NCI-H82 treated with DMSO at 0.1 percent for 48 hours (cell line): Measurements from ENCODE around the gene XPNPEP1.

Experiments used
- DNase-seq: peaks from one replicate; lab custom pipeline; 2025; ENCODE audit not compliant: unreplicated experiment; lab: John Stamatoyannopoulos, UW

The XPNPEP1 gene

DNA sequence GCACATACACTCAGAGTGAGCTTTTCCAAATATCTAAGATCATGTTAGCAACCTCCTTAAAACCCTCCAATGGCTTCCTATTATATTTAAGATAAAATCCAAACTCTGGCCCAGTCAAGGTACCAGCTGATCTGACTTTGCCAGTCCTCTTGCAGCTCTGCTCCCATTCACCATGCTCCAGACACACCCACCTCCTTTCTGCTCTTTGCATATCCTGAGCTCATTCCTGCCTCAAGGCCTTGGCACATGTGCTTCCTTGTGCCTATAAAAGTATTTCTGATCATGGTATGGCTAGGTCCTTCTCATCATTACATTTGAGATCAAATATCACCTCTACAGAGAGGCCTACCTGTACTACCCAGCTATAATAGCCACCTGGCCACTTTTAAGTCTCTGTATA, 27.5 kb downstream of the XPNPEP1 start:
- DNase-seq = no peak

DNA sequence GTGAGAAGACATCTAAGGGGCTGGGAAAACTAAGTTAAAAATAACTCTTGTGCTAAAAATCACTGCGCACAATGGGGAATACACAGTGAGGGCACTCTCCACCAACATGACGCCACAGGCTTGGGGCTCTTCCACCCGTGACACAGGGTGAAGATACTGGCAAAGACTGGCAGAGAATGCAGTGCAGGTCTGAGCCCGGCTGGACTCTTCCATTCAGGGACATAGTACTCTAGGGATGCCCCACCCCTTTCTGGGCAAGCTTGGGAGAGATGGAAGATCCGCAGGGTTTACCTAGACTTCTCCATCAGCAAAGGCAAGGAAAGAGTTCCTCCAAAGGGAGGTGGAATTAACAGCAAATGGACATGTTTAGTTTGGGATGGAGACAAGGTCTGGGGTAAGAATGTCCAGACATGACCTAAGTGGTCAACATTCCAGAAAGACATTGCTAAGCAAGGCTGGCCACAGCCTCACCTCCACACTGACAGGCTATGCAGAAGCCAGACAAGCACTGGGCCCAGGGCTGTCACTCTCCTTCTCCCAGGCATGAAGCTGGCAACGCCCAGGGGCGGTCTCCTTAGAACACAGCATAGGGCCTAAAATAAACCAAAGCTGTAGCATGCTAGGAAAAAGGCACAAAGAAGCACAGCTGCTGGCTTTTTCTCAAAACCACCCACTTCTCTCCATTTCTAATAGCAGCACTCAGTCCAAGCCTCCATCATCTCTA, 28.1 kb downstream of the XPNPEP1 start:
- no peak for DNase-seq

DNA sequence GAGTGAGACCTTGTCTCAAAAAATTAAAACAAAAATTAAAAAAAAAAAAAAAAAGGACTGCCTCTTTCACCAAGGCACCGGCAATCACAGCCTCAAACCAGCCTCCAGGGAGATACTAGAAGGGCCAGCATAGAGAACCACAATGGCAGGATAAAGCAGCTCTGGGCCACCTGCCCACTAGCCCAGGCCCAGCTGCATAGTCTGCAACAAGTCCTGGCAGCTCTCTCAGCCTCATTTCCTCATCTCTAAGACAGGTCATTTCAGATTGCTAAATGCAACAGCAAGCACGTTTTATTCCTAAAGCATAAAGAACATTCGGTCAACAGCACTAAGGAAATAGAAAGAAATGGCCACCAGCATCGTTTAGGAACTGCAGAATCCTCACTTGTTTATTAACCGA, 28.8 kb downstream of the XPNPEP1 start:
- DNase-seq = no peak

DNA sequence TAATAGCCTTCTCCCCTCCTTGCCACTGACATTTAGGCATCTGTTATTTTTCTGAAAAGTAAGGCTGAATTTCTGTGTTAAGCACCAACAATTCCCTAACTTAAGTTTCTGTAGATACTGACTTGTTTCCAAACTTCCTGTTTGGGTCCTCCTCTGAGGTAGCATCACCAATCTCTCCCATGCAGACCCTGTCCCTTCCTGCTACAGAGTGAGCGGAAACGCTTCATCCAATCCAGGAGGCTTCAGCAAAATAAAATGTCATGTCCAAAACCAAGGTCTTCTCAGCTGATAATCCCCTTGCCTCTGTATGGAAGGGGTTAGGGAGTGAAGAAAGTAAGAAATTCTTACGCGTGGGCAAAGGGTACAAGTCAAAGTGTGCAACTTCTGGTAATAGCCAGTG, 29.9 kb downstream of the XPNPEP1 start:
- no peak for DNase-seq

DNA sequence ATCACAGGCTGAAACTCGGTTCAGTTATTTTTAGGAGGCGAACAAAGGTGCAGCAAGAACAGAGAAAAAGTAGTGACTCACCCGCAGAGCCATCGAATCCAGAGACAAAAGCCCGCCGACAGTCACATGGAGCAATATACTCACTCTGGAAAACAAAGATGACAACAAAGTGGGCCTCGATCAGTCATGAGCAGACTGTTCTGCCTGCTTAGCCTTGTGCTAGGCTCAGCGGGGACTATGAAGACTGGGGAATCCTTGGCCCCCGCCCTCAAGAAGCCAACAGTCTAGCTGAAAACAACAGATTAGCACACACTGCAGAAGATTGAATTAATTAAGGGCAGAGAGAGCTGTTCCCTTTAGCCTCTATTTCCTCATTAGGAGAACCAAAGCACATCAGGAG, 30.4 kb downstream of the XPNPEP1 start:
- DNase-seq = no peak

DNA sequence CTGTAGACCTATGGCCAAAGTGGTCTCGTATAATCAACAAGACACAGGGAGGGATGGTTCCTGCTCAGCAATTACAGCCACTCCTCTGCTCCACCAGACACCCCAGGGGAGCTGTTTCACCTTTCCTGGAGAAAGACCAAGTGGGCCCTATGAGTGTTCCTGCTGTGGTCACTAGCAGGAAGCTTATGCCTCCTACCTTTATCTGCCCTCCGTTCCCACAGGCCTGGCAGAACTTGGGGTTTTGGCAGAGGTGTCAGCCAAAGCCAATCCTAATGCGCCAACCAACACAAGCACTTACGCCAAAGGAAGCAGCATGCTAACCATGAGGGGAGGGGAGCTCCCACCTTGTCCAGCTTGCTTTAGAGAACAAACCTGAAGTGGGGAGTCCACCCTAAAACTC, 31.2 kb downstream of the XPNPEP1 start:
- DNase-seq = no peak

GRCh38 chr10:109891105-109891504, 32.2 kb downstream of the XPNPEP1 start:
- DNase-seq = no peak

DNA sequence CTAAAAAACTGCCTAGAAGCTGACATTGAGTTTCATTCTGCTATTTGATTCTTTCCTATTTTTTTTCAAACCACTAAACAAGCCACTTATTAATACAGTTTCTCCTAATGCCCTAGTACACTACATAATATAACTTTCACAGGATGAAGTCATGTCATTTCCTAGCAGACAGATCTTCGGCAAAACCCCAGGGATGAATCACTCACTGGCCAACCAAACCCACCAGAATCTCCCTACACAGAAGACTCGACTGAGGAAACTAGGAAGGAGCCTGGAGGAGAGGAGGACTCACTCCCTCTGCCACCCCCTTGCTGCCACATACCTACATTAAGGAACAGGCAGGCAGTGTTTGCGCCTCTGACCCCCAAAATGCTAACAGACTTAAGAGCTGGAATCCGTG, 33.4 kb downstream of the XPNPEP1 start:
- DNase-seq = no peak

- DNase-seq = no peak
Measured at GRCh38 chr10:109887776-109888175, 35.5 kb downstream of the XPNPEP1 start.

DNA sequence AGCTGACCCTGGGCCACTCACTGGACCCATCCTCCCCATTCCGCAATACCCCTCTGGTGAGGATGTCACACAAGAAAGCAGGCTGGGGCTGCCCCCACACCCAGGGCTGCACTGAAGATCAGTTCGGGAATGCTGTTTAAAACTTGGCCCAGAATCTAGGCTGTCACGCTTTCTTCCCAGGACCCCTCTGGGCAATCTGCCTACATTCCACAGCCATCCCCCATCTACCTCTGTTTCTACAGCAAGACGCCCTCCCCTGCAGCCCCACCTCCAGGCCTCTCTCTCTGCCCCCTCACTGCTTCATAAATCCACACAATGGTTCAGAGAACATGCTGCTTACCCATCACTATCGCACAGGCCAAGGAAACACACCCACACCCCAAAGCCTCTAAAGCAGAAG, 36.1 kb downstream of the XPNPEP1 start:
- DNase-seq = no peak

DNA sequence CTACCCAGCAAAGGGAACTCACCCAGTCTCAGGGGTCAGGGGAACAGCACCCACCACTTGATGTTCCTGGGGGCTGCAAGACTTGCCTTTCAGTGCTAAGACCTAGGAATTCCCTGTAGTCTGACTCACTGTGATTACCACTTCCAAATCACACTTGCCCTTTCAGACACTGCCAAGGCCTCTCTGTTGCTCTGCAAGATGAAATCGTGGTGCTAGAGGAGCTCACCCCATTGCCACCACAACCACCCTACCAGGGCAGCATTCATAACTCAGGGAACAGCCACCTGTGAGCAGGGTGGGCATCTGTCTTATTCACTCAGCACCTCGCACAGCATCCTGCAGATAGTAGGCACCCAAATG, 36.5 kb downstream of the XPNPEP1 start:
- no peak for DNase-seq

DNA sequence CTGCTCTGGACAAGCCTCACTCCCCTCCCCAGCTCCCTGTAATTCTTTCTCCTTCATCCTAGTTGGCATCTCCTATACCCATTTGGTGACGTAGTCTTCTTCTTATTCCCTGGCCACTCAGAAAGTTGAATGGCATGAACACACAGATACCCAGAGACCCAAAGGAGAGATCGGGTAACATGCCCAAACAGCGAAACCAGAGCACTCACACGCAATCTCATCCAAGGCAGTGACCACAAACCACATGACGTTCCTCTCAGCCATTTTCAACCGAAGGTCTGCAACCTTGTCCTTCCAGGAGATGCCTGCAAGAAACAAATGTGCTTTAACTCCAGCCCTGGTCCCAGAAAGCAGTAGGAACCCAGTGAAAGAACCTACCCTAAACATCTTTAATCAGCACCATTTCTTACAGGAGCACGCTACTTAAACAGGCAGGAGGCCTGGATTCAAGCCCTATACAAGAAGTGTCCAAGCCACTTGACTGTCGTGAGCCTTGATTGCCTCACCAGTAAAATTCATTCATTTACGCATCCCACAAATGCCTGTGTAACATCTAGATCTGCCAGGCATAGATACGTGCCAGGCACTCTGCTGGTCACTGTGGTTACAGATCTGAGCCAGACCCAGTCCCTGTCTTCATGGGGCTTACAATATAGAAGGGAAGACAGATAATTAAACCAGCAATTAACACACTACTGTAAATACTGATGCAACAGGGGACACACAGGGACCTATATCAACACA, 37.1 kb downstream of the XPNPEP1 start:
- no peak for DNase-seq

DNA sequence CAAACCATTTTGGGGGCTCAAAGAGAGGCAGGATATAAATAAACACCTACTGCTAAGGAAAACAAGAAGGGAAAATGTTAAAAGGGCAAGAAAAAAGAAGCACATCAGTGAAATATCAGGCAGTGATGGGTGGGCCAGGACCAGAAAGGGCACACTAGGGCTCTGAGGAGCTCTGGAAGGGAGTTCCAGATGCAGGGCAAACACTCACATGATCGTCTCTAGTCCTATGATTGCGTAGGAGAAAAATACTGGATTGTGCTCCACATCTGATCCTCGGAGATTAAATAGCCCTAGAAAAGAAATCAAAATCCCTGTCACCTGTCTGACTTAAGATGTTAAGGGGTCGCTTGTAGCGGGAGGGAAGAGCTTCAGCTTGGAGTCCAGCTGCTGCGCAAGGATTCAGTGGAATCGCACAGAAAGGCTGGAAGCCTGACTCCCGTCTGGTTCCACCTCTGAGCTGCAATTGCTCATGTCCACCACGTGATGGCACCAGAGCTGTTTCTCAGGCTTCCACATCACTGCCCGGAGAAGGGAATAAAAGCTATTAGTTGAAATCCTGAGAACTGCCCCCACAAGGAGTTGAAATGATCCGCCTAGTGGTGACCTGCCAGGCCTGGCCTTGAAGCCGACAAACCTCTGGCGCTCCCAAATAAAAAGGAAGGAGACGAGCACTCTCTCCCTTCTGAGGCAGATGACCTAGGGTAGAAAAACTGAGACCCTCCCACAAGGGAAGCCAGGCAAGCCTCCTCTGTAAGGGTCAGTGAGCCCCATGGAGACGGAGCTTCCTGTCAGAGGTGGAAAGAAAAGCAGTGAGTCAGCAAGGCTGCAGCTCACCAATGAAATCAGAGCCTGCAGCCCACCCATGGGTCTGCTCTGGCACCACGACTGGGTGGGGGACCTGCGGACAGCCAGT, 39.2 kb downstream of the XPNPEP1 start:
- peak; percentile 86 for DNase-seq

DNA sequence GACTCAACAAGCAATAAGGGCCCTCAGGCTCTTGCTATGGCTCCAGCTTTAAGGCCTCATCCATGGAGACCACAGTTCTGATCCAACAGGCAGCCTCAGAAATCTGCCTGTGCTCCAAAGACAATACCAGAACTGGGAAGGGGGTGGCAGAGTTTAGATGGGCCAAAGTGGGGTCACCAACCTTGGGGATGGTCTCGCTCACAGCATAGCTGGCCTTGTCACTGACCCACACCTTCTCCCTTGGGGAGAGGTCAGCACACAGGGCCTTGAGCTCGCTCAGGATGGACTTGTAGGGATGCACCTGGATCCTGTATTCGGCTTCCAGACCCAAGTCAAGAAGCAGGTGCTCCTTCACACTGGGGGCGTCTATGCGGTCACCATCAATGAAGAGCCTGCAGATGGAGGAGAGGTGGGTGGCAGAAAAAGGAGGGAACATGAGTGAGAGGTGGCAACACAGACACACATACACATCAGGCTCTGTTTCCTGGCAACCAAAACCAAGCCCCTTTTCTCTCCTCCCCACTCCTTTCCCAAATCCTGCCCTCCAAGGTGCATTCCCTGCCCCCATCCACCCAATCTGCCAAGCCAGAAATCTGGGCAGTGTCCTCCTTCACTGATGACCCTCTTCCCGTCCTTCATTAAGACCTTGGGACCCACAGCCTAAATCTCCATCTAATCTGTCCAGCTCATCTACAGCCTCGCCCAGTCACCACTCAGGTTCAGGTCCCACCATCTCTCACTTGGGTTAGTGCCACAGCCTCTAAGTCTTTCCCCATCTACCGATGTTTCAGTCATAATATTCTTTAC, 40.9 kb downstream of the XPNPEP1 start:
- DNase-seq = no peak

DNA sequence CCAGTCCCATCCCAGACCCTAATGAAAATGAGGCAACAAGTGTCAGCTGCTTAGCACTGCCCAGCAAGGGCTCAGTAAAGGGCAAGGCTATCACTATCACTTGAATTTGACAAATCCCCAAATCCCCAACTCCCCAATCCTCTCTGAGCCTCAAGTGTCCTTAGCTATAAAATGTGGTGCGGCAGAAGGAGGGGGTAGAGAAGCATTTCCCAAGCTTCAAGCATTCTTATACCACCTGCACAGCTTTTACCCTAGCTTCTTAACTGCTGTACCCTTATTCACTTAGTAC, 41.6 kb downstream of the XPNPEP1 start:
- DNase-seq = no peak

DNA sequence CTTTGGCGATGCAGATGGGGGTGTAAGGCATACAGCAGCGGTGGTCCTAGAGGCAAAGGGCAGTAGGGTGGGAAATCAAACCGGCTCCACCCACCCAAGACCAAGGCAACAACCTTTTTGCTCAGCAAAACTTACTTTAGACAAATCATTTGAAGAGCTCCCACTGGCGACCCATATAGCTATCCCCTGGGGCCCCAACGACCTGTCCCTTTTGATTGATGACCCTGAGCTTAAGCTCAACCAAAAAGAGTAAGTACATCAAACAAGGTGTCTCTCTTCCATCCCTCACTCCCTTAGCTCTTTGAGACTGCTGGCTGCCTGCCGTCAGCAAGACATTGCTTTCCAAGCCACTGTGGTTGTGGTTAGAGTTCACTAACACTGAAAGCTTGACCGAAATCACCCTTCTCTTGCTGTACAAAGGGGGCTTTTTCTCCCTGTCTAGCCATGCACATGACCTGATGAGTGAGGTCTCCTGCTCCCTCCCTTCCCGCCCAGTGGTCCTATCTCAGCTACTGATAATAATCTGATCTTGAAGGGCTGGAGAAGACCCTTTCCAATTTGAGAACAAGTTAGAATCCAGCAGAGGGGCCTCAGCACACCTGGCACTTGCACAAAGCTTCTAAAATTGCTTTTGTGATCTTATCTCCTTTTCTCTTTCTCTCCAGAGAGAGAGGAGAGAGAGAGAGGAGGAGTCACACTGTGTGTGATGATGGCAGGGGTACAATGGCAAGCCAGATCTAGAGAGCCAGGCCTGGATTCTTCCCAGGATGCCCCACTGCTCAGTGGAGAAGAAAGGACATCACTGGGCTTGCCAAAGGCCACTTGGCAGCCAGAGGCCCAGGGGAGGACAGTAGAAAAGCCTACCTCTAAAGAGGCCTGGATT, 42.2 kb downstream of the XPNPEP1 start:
- DNase-seq = no peak

DNA sequence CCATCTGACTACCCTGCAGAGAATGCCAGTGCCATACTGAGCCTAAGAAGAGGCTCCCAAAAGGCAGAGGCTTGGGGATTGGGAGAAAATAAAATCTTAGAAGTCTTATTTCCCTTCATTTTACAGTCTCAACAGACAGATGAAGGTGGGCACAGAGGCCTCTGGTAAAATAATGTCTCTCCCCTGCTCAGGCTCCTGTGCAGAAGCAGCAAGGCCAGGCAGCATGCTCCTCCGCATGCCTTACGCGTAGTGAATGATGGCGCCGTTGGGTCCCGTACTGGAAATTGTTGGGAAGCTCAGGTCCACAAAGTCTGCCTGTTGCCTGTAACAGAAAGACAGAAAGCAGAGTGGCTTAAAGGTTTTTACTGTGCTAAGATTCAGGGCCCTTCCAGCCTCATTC, 45.8 kb downstream of the XPNPEP1 start:
- no peak for DNase-seq

- DNase-seq = no peak
Measured at GRCh38 chr10:109875828-109876821, 47.2 kb downstream of the XPNPEP1 start.

GRCh38 chr10:109875151-109875568, 48.2 kb downstream of the XPNPEP1 start:
- DNase-seq = no peak
